HG03342 (cell line): Measurements from ENCODE around the gene ATP11B.

Source experiments
- ATAC-seq: cut with Tn5 transposase; IDR thresholded peaks from one replicate; pipeline ENCODE4 v1.9.1; 2021; ENCODE audit warnings: mild to moderate bottlenecking, moderate library complexity; ENCODE audit not compliant: unreplicated experiment

ATP11B gene

GRCh38 chr3:182792901-182793662, at the start of gene ATP11B:
Gene ATP11B (plus strand): TSS chr3:182793504. CDS start chr3:182793760, 256 bp downstream.
- peak; percentile 68 for ATAC-seq

DNA sequence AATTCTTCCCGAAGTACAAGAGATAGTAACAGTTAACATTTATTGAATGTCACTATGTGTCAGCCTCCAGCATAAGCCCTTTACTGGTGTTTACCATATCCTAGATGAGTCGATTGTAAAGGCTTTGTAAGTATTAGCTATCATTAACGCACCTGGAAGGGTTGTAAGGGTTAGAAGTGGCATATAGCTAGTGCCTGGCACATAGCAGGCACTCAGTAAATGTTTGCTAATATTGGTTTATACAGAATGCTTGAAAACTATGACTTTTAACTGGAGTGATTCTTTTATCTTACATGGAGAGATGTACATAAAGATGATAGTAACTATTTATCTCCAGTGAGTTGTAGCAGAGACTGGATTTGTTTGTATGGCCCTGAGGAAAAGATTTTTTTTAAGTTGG, 46.3 kb upstream of the ATP11B start:
- no peak for ATAC-seq

- ATAC-seq: no peak
Measured at GRCh38 chr3:182755308-182755707, 38.0 kb upstream of the ATP11B start.

DNA sequence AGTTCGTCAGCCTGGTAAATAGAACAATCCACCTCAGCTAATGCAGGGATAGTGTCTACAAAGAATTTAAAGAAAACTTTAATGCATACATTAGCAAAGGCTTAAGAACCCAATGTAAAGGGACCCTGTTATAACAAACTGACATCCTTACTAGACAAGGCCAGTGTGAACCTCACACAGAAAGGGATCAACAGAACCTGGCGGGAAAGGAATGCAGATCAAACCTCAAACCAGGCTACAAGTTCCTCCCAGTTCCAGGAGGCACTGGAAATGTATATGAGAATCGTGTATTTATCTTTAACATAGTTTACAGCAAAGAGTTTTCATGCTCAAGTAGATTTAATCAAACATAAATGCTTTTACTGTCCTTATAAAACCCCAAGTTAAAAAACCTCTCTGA, 37.6 kb upstream of the ATP11B start:
- ATAC-seq: no peak

DNA sequence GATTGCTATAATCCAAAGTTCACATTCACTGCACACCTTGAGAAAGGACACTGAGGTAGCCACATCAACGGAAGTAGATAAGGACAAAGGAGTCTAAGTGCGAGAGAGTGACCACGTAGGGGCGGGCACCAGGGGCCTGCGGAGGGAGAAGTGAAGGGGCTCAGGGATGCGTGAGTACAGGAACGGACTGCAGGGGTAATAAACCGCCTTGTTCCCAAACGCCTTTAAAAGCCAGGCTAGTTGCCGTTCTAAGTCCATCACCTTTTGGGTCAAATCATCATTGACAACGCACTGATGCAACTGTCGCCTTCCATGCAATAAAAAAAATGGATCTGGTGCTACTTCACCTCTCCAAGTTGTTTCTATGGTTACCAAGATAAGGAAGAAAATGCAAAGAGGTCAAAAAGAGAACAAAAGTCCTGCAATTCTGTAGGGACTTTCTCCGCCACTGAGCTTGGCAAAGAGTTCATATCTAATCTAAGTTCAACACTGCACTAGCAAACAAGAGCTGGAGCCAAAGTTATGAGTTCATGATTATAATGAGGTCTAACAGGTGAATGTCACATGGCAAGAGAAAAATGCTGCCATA, 32.6 kb upstream of the ATP11B start:
- ATAC-seq: no peak

GRCh38 chr3:182763896-182764295, 29.4 kb upstream of the ATP11B start:
- no peak for ATAC-seq

DNA sequence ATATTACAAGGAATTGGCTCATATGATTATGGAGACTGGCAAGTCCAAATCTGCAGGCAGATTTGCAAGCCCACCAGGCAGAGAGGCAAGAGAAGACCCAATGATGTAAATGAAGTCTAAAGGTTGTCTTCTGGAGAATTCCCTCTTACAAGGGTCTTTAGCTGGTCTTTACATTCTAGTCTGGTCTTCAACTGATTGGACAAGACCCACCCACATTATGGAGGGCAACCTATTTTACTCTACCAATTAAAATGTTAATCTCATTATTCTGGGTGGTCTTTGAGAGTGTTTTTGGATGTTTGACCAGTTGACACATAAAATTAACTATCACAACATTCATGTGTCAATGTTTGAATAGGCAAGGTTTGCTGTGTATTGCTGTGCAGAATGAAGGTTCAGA, 28.0 kb upstream of the ATP11B start:
- ATAC-seq: no peak

- ATAC-seq: no peak
Measured at GRCh38 chr3:182766099-182766498, 27.2 kb upstream of the ATP11B start.

GRCh38 chr3:182768413-182768812, 24.9 kb upstream of the ATP11B start:
- ATAC-seq: no peak

GRCh38 chr3:182769673-182770072, 23.6 kb upstream of the ATP11B start:
- no peak for ATAC-seq

GRCh38 chr3:182782149-182782548, 11.2 kb upstream of the ATP11B start:
- ATAC-seq: peak; percentile 61

DNA sequence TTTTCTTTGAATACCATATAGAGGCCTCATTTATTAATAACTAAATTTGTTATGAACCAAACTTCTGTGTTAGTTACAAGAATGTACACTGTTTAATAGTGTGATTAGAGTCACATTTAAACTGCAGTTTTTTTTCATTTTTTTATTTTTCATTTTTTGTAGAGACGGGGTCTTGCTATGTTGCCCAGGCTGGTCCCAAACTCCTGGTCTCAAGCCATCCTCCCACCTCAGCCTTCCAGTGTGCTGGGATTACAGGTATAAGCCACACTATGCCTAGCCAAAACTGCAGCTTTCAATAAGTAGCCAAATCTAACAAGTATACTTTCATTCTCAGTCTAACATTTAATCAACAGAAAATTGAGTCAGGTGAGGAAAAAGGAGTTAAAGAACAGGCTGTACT, 10.2 kb upstream of the ATP11B start:
- ATAC-seq: no peak

DNA sequence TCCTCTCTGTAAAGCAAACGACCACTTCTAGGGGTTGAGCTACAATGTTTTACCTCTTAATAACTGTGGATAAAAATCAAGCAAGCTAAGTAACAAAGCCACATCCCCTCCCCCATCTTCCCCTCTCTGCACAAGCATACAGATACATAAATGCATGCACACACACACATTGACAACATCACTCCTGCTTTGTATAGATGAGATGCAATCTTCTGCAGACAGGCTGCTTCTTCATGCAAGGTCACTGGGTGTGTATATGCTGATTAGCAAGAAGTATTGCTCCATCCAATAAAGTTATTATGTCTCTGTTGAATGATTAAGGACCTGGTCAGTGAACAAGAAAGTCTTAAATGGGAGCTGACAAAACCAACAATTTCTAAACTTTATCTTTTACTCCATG, 8.8 kb upstream of the ATP11B start:
- ATAC-seq: no peak

DNA sequence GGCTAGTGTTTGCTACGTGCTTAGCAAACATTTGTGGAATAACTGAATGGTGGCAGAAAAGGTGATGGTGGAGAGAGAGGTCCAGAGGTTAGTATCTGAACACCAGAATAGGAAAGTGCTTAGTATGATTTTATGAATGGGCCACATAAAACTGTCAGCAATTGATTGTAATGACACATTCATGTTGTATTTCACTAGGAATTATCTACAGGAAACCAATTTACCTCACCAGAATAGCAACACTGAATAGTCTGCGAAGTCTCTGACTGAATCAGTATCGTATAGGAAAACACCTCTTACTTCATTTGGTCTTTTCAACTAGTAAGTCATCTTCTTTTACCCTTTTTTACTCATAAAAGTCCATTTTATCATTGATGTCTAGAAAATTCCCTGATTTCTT, 8.2 kb upstream of the ATP11B start:
- ATAC-seq: no peak

DNA sequence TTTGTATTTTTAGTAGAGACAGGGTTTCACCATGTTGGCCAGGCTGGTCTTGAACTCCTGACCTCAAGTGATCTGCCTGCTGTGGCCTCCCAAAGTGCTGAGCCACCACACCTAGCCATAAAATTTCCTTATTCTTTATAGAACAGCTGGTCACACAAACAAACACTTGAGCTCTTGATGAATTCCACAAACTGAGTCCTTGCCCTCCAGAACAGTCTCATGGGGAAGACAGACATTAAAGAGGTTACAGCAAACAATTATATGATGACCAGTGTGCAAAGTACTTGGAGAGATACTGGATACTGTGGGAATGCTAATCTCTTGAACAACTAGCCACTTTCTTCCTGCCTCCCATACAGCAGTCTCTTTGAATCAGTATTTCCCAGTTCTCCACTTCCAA, 7.5 kb upstream of the ATP11B start:
- ATAC-seq: no peak

DNA sequence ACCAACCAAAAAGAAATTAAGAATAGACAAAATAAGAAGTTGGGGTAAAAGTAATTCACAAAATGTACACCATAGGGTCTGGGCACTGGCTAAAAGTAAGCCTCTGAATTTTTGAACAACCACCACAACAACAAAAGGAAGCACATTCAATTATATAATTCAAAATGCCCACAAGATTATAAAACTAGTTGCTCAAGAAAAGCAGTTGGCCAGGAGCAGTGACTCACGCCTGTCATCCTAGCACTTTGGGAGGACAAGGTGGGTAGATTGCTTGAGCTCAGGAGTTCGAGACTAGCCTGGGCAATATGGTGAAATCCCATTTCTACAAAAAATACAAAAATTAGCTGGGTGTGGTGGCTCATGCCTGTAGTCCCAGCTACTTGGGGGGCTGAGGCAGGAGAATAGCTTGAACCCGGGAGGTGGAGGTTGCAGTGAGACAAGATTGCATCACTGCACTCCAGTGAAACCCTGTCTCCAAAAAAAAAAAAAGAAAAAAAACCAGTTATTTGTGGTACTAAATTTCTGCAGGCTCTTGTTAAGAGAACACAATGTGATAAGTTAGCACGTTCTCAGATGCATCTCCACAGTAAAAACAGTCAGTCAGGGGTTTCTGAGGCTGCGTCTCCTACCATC, 6.6 kb upstream of the ATP11B start:
- ATAC-seq: no peak

- no peak for ATAC-seq
Measured at GRCh38 chr3:182787302-182788036, 5.8 kb upstream of the ATP11B start.

DNA sequence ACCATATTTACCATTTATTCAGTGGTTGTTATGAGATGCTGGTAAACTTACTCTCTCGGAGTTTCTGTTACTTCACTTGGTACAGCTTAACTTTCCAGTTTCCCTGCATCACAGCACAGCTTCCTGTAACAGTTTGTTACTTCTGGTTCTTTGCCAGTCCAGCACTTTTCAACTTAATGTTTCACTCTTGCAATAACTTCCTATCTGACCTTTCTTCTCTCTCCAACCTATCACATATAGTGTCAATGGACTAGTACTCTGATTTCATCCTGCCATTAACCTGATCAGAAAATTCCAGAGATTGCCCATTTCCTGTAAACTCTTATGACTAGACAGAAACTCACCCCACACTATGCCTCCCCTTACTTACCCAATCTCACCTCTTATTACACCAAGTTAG, 3.9 kb upstream of the ATP11B start:
- ATAC-seq: no peak

DNA sequence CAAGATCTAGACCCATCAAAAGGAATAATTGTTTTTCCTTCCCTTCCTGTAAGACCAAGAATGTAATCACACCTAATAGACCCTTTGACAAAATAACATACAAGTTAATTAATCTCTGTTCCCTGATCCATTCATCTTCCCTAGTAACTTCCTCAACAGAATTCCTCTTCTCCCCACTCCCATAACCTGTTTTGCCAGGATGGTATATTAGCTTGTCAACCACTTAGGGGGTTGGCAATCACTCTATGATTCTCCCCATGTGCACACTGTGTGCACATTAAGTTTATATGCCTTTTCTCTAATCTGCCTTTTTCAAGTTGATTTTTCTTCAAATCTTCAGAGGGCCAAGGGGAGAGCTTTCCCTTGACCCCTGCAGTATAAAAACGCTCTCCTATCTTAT, 2.7 kb upstream of the ATP11B start:
- ATAC-seq: no peak

- peak; percentile 32 for ATAC-seq
Measured at GRCh38 chr3:182793663-182794454, 555 bp downstream of the ATP11B start.
